Measurements from ENCODE around the gene PSG5.
"Not testable (repeated sequence)": the region's sequence is repeated elsewhere in the genome, so short reads cannot be mapped to it uniquely, and the experiment has no call there.

Gene PSG5

DNA sequence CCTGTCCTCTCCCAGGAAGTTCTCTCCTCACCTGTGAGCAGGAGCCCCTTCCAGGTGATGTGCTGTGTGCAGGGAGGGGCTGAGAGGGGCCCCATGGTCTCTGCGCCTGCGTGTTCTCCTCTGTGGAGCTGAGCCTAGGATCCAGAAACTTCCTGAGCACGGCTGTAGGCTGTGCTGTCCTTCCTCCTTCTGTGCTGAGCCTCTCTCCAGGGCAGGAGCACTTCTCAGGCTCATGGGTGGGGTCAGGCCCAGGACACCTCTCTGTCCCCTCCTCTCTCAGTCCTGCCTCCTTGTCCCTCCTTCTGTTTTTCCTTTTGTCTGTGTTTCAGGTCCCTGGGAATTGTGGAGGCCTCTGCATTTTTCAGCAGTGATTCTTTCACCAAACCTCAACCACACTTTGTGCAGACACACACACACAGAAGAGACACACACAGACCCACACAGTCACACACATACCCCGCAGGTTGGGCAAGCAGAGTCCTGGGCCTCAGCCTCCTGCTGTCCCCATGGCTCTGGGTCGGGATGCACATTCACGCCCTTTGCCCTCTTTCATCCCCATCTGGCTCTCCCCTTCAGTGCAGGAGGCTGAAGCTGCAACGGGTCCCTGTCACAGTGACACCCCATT, at the start of gene PSG5:
PSG5 (minus strand) TSS at position 226 of the 625 bp plus-strand sequence; CDS start at position 95, 131 bp downstream.
- ChIA-PET CTCF (interaction anchor here (0.7 to 1.2 kb wide), 2 partner anchors 19 to 84 kb away, joined by 3 to 4 read pairs; partner anchors contain the start of gene PSG4), POLR2A (interaction anchor here (1.0 kb wide), 1 partner anchor 14 kb away, joined by 3 read pairs; no protein-coding TSS in a partner anchor)
- peak within 1 kb of the TSS; percentile 48 for H3K4me3 ChIP-seq (ENCODE audit: low read depth, low read length)

DNA sequence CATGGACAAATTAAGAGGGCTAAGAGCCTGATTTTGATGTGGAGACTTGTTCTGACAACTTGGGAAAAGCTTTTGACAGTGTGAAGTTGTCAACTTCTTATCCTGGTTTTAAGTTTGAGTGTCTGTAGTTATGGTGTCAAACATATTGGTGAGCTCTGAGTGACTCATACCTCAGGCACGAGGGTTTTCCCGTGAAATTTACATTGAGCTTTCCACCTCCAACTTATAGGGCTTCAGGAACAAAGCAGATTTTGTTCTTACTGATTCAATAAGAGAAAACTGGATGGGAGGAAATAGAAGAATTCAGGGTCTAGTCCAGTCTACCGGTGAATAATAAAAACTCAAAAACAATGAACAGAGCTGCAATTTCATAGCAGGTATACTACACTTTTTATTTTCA, 49.4 kb upstream of the PSG5 start:
- CTCF ChIA-PET; POLR2A ChIA-PET; DNase-seq (ENCODE audit: low read depth, low spot score); H3K4me3 ChIP-seq (ENCODE audit: low read depth, low read length): not testable (repeated sequence)

More for the DNA sequence above, at the start of gene PSG5:
- not testable (repeated sequence) for DNase-seq (ENCODE audit: low read depth, low spot score)

DNA sequence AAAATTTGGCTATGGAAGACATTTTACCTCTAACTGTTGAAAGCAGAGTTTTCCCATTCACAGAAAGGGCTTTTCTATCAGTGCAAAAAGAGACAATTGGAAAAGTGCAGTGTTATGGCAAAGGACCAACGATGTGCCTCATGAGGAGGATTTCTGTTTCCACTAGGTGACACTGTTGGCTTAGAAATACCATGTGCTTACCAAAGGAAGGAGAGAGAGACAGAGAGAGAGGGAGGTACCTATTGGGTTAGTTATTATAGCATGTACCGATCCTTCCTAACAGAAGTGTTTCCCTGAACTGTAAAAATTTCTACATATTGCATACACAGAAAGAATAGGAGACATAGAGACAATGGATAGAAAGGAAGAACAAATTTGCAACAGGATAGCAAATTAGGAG, 43.0 kb upstream of the PSG5 start:
- no peak overlapping the region for H3K4me3 ChIP-seq (ENCODE audit: low read depth, low read length)
- ChIA-PET POLR2A (no interaction called here), CTCF (no interaction called here)
- TF ChIP-seq, protein P1, sequence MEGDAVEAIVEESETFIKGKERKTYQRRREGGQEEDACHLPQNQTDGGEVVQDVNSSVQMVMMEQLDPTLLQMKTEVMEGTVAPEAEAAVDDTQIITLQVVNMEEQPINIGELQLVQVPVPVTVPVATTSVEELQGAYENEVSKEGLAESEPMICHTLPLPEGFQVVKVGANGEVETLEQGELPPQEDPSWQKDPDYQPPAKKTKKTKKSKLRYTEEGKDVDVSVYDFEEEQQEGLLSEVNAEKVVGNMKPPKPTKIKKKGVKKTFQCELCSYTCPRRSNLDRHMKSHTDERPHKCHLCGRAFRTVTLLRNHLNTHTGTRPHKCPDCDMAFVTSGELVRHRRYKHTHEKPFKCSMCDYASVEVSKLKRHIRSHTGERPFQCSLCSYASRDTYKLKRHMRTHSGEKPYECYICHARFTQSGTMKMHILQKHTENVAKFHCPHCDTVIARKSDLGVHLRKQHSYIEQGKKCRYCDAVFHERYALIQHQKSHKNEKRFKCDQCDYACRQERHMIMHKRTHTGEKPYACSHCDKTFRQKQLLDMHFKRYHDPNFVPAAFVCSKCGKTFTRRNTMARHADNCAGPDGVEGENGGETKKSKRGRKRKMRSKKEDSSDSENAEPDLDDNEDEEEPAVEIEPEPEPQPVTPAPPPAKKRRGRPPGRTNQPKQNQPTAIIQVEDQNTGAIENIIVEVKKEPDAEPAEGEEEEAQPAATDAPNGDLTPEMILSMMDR (IDR thresholded peaks at IDR 0.05; ENCODE audit: insufficient read depth, low read length, missing control alignments), result peak; percentile 5
- peak; percentile 4 for DNase-seq (ENCODE audit: low read depth, low spot score)

DNA sequence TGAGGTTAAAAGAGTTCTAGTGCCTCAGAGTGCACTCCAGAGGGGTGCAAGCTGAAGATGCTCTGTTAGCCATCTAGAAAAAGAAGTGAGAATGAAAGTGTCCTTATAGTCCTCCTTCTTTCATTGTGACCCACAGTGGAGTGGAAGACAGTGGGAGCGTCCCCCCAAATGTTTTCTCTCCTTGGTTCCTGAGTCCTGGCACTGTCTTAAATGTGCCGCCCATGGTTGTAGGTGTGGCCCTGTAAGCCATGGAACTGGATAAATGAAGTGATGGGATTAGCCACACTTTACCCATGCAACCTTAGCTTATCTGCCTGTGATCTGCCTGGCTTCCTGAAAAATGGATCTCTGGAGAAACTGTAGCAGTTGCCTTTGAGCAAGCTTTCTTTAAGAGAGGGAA, 42.4 kb upstream of the PSG5 start:
- CTCF ChIA-PET; H3K4me3 ChIP-seq (ENCODE audit: low read depth, low read length); POLR2A ChIA-PET; DNase-seq (ENCODE audit: low read depth, low spot score): not testable (repeated sequence)

DNA sequence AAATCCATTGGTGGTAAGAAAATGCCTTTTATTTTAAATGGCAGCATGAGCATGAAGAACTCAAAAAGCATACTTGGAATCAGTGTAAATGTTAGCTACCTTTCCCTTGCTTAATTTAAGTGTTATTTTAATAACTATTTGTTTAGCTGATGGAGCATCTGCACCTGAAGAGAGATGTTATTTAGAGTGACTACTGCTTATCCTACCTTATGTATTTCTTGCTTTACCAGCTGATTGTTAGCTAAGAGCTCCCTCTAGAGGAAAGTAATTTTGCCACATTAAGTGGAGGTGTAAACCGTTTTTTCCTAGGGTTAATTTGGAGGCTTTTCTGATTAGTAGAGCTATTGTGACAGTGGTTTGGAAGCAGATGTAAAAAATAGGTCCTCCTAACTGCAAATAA, 40.6 kb upstream of the PSG5 start:
- H3K4me3 ChIP-seq (ENCODE audit: low read depth, low read length); POLR2A ChIA-PET; CTCF ChIA-PET; DNase-seq (ENCODE audit: low read depth, low spot score): not testable (repeated sequence)

DNA sequence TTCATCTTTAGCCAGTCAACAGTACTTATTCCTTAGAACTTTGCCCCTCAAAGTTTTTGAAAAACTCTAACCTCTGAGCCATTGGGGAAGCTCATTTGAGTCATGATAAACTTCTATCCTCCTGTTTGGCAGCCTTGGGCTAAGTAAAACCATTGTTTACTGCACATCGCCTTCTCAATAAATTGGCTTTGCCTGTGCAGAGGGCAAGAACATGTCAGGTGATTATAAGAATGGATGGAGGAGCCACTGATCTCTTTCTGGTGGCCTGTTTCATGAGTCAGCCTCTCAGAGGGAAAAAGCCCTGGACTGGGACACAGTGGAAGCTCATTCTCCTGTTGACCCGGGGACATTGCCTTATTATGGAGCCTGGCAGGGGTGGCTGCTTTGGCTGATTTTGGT, 38.5 kb upstream of the PSG5 start:
- ChIA-PET POLR2A (no interaction called here), CTCF (interaction anchor here (1.1 to 2.5 kb wide), 2 partner anchors 33 to 121 kb away, joined by 3 to 7 read pairs; no protein-coding TSS in a partner anchor)
- DNase-seq (ENCODE audit: low read depth, low spot score), result no peak
- H3K4me3 ChIP-seq (ENCODE audit: low read depth, low read length), result no peak overlapping the region
- TF ChIP-seq, protein P1 (IDR thresholded peaks at IDR 0.05; ENCODE audit: insufficient read depth, low read length, missing control alignments), result no peak

DNA sequence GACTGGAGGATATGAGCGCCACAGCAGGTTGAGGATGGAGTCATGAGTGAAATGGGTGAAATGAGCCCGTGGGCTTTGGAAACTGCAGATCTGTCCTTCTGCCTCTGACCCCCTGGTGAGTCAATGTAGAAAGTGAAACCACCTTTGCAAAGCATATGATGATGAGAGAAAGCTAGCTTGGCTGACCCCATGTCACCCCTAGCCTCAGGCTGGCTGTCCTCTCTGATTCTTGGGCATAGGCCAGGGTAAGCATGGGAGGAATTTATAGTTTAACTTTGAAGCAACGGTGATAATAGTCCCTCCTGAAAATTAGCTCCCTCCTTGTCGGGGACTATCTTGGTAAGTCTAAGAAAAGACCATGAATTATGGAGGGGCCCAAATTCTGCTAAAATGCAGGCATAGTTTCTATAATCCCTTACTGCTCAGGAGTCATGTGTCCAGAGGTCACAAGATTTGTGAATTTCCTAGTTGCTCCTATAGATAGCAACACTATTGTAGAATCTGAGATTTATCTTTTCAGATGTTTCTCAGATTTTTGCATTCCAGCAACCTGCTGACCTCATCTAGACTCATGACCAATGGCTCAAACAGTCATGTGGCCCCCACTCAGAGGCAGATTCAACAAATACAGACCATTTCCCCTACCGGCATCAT, 38.0 kb upstream of the PSG5 start:
- CTCF ChIA-PET, result interaction anchor here (1.1 to 2.5 kb wide), 2 partner anchors 32 to 121 kb away, joined by 3 to 7 read pairs; no protein-coding TSS in a partner anchor
- peak; percentile 44 for DNase-seq (ENCODE audit: low read depth, low spot score)
- POLR2A ChIA-PET, result not testable (repeated sequence)

DNA sequence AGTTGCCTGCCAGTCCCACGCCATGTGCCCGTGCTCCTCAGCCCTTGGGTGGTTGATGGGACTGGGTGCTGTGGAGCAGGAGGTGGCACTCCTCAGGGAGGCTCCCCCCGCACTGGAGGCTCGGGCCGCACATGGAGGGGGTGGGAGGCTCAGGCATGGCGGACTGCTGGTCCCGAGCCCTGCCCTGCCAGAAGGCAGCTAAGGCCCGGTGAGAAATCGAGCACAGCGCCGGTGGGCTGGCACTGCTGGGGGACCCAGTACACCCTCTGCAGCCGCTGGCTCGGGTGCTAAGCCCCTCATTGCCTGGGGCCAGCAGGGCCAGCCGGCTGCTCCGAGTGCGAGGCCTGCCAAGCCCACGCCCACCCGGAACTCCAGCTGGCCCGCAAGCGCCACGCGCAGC, 35.6 kb upstream of the PSG5 start:
- POLR2A ChIA-PET; CTCF ChIA-PET; H3K4me3 ChIP-seq (ENCODE audit: low read depth, low read length); DNase-seq (ENCODE audit: low read depth, low spot score): not testable (repeated sequence)

More for the DNA sequence above, 38.0 kb upstream of the PSG5 start:
- not testable (repeated sequence) for H3K4me3 ChIP-seq (ENCODE audit: low read depth, low read length)

DNA sequence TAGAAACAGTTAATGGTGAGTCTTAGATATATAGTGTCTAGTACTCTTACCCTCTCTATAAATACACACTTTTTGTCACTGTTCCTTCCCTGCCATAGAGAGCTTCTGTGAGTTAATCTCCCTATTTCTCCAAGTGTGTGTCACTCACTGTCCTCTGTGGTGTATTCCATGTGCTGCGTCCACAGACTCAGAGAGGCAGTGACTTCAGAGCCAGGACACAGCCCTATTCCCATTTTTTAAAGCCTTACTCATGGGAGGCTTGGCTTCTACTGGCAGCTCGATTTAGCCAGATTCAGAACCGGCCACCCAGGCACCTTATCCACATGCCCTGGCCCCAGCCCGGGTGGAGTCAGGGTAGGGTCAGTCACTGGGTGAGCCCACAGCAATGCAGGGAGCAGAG, 32.8 kb upstream of the PSG5 start:
- CTCF ChIA-PET, result interaction anchor here (1.3 kb wide), 1 partner anchor 13 kb away, joined by 3 read pairs; no protein-coding TSS in a partner anchor
- DNase-seq (ENCODE audit: low read depth, low spot score); POLR2A ChIA-PET; H3K4me3 ChIP-seq (ENCODE audit: low read depth, low read length): not testable (repeated sequence)

DNA sequence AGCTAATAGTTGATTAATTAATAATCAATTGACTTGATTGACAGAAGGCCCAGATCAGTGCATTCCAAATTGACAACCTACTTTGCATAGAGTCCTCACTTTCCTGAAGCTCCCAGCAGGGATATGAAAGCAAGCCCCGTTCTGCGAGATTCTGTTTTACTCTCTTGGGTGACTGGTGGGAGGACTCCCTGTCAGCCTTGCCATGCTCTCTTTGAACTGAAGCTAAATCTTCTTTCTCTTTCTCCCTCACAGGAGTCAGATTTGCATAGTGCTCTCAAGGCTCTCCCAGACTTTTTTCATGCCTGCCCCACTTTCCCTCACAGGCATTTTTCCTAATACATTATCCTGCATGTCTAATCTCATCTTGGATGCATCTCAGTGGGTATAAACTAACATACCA, 29.5 kb upstream of the PSG5 start:
- H3K4me3 ChIP-seq (ENCODE audit: low read depth, low read length); POLR2A ChIA-PET; DNase-seq (ENCODE audit: low read depth, low spot score); CTCF ChIA-PET: not testable (repeated sequence)
